RWPE2 (cell line): ENCODE data around the gene PTPRCAP.

Source experiments
- ATAC-seq: fragments of 200-7000 bp; cut with Tn5 transposase; 3 replicates; pipeline ENCODE4 v1.9.1; 2021; ENCODE audit warnings: low read depth
- DNase-seq: peaks from one replicate; pipeline ENCODE4 v3.0.0-alpha.2; 2020; ENCODE audit warnings: low spot score
- H3K27ac ChIP-seq: fragments of 450-650 bp; 2 replicates; pipeline ENCODE4 v1.5.1; 2017; ENCODE audit warnings: mild to moderate bottlenecking; ENCODE audit not compliant: poor library complexity, severe bottlenecking
- H3K27me3 ChIP-seq: fragments of 250-450 bp; sonication (Bioruptor Pico); 2 replicates; pipeline ENCODE4 v1.5.1; 2021; ENCODE audit warnings: mild to moderate bottlenecking, moderate library complexity; ENCODE audit not compliant: insufficient read depth, poor library complexity, severe bottlenecking
- H3K36me3 ChIP-seq: fragments of 250-450 bp; sonication (Bioruptor Pico); 2 replicates; pipeline ENCODE4 v1.5.1; 2020; ENCODE audit warnings: low read depth, mild to moderate bottlenecking, moderate library complexity
- H3K4me1 ChIP-seq: fragments of 250-450 bp; sonication (Bioruptor Pico); 2 replicates; pipeline ENCODE4 v1.5.1; 2021; ENCODE audit warnings: mild to moderate bottlenecking, moderate library complexity; ENCODE audit not compliant: insufficient read depth, poor library complexity, severe bottlenecking
- H3K4me3 ChIP-seq: fragments of 250-450 bp; sonication (Bioruptor Pico); 2 replicates; pipeline ENCODE4 v1.5.1; 2021; ENCODE audit warnings: mild to moderate bottlenecking, moderate library complexity; ENCODE audit not compliant: severe bottlenecking
- H3K9me3 ChIP-seq: fragments of 250-450 bp; sonication (Bioruptor Pico); 2 replicates; pipeline ENCODE4 v1.5.1; 2021; ENCODE audit warnings: mild to moderate bottlenecking, moderate library complexity; ENCODE audit not compliant: severe bottlenecking
- TF ChIP-seq, protein P1 (sequence below): fragments of 450-650 bp; IDR thresholded peaks from one replicate; pipeline ENCODE4 v1.5.1; 2017; ENCODE audit warnings: mild to moderate bottlenecking, moderate library complexity; ENCODE audit not compliant: poor library complexity, severe bottlenecking

Gene PTPRCAP

DNA sequence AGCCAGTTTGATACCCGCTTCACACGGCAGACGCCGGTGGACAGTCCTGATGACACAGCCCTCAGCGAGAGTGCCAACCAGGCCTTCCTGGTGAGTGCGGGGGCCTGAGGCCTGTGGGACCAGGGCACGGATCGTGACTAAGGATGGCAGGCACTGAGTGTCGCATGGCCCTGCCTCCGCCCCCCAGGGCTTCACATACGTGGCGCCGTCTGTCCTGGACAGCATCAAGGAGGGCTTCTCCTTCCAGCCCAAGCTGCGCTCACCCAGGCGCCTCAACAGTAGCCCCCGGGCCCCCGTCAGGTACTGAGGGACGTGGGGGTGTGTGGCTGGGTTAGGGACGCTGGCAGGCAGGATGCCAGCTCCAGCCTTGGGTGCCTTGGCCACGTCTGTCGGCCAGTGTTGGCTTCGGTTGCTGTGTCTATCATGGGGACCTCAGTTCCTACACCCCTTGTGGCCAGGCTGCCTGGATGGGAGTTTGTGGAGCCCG, 3.0 kb downstream of the PTPRCAP start:
- peaks cover 1% of the 10 kb centered on the region for H3K4me1 ChIP-seq
- H3K36me3 ChIP-seq: peaks cover 55% of the 10 kb centered on the region
- no peak overlapping the region for H3K27ac ChIP-seq
- TF ChIP-seq, protein P1, sequence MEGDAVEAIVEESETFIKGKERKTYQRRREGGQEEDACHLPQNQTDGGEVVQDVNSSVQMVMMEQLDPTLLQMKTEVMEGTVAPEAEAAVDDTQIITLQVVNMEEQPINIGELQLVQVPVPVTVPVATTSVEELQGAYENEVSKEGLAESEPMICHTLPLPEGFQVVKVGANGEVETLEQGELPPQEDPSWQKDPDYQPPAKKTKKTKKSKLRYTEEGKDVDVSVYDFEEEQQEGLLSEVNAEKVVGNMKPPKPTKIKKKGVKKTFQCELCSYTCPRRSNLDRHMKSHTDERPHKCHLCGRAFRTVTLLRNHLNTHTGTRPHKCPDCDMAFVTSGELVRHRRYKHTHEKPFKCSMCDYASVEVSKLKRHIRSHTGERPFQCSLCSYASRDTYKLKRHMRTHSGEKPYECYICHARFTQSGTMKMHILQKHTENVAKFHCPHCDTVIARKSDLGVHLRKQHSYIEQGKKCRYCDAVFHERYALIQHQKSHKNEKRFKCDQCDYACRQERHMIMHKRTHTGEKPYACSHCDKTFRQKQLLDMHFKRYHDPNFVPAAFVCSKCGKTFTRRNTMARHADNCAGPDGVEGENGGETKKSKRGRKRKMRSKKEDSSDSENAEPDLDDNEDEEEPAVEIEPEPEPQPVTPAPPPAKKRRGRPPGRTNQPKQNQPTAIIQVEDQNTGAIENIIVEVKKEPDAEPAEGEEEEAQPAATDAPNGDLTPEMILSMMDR: no peak
- DNase-seq (no peak), ATAC-seq (no peak)
- no peaks in the 10 kb centered on the region for H3K27me3 ChIP-seq
- no peak overlapping the region for H3K4me3 ChIP-seq
- no peaks in the 10 kb centered on the region for H3K9me3 ChIP-seq

DNA sequence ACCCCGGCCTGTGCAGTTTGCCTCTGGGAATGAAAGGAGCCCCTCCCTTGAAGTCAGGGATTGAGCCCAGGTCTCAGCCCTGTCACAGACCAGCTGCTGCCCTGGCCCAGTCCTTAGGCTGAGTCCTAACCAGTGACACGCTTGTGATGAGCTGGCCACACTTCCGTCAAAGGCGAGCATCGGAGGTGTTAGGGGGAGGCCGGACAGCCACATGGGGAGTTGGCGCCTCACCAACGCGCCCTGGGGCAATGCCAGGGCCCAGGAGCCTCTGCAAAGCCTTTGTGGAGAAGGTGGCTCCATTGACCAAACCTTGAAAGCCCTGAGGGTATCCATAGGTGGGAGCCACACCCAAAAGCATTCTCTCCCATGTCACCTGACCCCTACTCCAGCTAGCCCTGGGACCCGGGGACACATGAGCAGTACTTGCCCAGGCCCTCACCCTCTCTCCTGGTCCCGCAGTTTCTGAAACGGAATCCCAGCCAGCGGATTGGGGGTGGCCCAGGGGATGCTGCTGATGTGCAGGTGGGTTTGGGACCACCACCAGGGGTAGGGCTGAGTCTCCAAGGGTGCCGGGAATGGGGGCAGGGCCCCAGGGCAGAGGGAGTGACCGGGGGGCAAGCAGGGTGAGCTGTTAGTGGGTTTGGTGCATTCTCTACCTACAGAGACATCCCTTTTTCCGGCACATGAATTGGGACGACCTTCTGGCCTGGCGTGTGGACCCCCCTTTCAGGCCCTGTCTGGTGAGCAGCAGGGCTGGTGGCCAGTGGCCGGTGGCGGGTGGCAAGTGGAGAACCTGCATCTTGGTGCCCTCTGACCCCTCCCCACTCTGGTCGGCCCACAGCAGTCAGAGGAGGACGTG, 3.7 kb downstream of the PTPRCAP start:
- H3K4me3 ChIP-seq: no peak overlapping the region

DNA sequence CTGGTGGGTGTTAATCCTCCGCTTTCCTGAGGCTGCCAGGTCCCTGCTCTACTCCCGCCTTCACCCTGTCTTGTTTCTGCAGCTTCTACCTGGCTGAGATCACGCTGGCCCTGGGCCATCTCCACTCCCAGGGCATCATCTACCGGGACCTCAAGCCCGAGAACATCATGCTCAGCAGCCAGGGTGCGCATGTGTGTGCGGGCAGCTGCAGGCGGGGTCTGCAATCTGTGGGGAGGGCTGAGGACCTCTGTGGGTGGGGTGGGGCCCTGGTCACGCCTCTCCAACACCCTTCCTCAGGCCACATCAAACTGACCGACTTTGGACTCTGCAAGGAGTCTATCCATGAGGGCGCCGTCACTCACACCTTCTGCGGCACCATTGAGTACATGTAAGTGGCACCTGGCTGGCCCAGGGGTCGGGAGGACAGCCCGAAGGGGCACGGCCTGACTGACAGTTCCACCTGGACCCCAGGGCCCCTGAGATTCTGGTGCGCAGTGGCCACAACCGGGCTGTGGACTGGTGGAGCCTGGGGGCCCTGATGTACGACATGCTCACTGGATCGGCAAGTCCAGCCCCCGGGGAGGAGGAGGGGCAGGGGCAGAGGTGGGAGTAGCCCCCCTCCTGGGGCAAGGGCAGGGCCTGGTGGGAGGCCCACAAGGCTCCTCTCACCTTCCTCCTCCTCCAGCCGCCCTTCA, 4.7 kb downstream of the PTPRCAP start:
- no peaks in the 10 kb centered on the region for H3K9me3 ChIP-seq
- H3K27me3 ChIP-seq: no peaks in the 10 kb centered on the region
- H3K4me3 ChIP-seq: no peak overlapping the region
- H3K27ac ChIP-seq: no peak overlapping the region
- DNase-seq (no peak), ATAC-seq (no peak)
- peaks cover 57% of the 10 kb centered on the region for H3K36me3 ChIP-seq
- TF ChIP-seq, protein P1: no peak
- H3K4me1 ChIP-seq: peaks cover 4% of the 10 kb centered on the region

More for the DNA sequence above, 3.7 kb downstream of the PTPRCAP start:
- Histone ChIP-seq H3K9me3 (no peaks in the 10 kb centered on the region), H3K36me3 (peaks cover 58% of the 10 kb centered on the region), H3K27ac (no peak overlapping the region), H3K27me3 (no peaks in the 10 kb centered on the region), H3K4me1 (peaks cover 4% of the 10 kb centered on the region)
- DNase-seq (no peak), ATAC-seq (no peak)
- TF ChIP-seq, protein P1: no peak

DNA sequence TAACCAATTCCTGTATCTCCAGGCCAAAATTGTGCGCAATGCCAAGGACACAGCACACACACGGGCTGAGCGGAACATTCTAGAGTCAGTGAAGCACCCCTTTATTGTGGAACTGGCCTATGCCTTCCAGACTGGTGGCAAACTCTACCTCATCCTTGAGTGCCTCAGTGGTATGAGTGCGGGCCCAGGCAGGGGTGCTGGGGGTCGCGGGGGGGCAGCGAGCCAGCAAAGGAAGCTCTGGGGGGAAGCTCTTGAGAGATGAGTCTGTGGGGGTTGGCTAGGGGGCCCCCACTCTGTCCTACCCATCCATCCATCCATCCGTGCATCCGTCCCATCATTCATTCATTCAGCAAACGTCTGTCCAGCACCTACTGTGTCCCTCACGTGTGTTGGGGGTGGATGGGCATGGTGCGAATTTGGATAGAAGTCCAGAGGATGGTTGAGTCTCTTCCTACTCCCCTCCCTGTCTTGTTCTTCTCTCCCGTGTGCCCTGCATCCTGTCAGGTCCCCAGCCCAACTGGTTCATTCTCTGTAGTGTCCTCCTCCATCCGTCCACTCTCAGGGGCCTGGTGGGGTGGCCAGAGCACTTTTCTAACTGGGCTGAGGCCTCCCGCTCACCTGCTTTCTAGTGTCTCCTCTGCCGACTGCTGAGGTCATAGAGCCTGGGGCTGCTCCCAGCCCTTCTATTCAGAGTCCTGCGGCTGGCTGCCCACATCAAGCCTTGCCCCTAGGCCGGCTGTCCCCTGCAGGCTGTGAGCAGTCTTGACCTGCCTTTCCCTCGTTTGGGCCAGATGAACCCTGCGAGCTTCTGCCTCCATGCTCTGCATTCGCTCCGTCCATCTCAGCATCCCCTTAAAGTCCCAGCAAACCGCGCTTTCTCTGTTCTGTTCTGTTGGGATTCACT, 5.9 kb downstream of the PTPRCAP start:
- TF ChIP-seq, protein P1: no peak
- H3K36me3 ChIP-seq: peaks cover 54% of the 10 kb centered on the region
- peaks cover 4% of the 10 kb centered on the region for H3K4me1 ChIP-seq
- ATAC-seq: no peak
- H3K4me3 ChIP-seq: no peak overlapping the region
- no peaks in the 10 kb centered on the region for H3K27me3 ChIP-seq
- no peaks in the 10 kb centered on the region for H3K9me3 ChIP-seq
- DNase-seq: no peak
- no peak overlapping the region for H3K27ac ChIP-seq
